EL (cell line): ENCODE measurements around the gene OAS3.
A peak's percentile ranks its signal among the peaks of the same experiment; 100 is the strongest.

ENCODE experiments used
- DNase-seq: peaks from one replicate; pipeline ENCODE4 v3.0.0-alpha.2; 2016

OAS3 gene

GRCh38 chr12:112961536-112961935 is 23.3 kb downstream of the OAS3 start:
- no peak for DNase-seq

- no peak for DNase-seq
Measured at GRCh38 chr12:112962561-112962960, 24.3 kb downstream of the OAS3 start.

DNA sequence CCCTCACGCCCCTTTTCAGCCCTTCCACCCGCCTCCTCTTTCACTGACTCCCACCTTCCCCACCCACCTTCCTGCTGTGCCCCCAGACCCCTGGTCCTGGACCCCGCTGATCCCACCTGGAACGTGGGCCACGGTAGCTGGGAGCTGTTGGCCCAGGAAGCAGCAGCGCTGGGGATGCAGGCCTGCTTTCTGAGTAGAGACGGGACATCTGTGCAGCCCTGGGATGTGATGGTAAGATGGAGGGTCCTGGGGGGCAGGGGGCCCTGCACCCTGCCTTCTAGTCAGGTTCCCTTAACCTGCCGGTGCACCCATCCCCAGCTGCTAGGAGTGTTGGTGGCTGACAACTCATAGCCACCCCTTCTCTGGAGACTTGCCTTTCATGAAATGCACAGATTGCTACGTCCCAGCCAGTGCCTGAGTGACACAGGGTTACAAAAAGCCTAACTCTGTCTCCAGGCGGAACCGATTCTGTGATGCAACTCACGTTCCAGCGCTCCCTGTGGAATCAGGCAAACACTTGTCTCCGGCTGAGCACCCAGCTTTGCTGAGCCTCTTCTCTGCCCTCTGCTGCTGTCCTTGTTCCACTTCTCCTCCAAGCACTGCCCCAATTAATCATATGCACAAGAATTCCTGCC is 25.1 kb downstream of the OAS3 start:
- DNase-seq: no peak

GRCh38 chr12:112964067-112964670 is 25.9 kb downstream of the OAS3 start:
- no peak for DNase-seq

GRCh38 chr12:112964915-112965314 is 26.6 kb downstream of the OAS3 start:
- no peak for DNase-seq

GRCh38 chr12:112965643-112966042 is 27.4 kb downstream of the OAS3 start:
- no peak for DNase-seq

- DNase-seq: no peak
Measured at GRCh38 chr12:112967306-112967705, 29.0 kb downstream of the OAS3 start.

GRCh38 chr12:112967858-112968257 is 29.6 kb downstream of the OAS3 start:
- DNase-seq: no peak

DNA sequence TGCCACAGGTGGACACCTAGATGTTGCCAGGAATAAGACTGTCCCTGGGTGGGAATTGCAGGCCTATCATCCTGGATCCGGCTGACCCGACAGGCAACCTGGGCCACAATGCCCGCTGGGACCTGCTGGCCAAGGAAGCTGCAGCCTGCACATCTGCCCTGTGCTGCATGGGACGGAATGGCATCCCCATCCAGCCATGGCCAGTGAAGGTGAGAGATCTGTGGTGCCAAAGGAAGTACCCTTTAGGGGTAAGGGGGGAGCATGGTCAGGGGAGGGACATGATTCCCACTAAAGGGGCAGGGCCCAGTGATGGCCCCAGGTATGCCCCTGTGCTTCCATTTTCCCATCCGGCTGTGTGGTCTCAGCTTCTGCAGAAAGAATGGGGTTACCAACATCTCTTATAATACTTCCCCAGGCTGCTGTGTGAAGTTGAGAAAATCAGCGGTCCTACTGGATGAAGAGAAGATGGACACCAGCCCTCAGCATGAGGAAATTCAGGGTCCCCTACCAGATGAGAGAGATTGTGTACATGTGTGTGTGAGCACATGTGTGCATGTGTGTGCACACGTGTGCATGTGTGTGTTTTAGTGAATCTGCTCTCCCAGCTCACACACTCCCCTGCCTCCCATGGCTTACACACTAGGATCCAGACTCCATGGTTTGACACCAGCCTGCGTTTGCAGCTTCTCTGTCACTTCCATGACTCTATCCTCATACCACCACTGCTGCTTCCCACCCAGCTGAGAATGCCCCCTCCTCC is 31.5 kb downstream of the OAS3 start:
- DNase-seq: no peak

DNA sequence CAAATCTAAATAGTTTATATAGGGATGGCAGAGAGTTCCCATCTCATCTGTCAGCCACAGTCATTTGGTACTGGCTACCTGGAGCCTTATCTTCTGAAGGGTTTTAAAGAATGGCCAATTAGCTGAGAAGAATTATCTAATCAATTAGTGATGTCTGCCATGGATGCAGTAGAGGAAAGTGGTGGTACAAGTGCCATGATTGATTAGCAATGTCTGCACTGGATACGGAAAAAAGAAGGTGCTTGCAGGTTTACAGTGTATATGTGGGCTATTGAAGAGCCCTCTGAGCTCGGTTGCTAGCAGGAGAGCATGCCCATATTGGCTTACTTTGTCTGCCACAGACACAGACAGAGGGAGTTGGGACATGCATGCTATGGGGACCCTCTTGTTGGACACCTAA is 32.1 kb downstream of the OAS3 start:
- no peak for DNase-seq

DNA sequence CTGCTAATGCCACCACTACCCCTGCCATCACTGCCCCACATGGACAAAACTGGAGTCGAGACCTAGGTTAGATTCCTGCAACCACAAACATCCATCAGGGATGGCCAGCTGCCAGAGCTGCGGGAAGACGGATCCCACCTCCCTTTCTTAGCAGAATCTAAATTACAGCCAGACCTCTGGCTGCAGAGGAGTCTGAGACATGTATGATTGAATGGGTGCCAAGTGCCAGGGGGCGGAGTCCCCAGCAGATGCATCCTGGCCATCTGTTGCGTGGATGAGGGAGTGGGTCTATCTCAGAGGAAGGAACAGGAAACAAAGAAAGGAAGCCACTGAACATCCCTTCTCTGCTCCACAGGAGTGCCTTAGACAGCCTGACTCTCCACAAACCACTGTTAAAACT is 33.0 kb downstream of the OAS3 start:
- DNase-seq: peak; percentile 43

DNA sequence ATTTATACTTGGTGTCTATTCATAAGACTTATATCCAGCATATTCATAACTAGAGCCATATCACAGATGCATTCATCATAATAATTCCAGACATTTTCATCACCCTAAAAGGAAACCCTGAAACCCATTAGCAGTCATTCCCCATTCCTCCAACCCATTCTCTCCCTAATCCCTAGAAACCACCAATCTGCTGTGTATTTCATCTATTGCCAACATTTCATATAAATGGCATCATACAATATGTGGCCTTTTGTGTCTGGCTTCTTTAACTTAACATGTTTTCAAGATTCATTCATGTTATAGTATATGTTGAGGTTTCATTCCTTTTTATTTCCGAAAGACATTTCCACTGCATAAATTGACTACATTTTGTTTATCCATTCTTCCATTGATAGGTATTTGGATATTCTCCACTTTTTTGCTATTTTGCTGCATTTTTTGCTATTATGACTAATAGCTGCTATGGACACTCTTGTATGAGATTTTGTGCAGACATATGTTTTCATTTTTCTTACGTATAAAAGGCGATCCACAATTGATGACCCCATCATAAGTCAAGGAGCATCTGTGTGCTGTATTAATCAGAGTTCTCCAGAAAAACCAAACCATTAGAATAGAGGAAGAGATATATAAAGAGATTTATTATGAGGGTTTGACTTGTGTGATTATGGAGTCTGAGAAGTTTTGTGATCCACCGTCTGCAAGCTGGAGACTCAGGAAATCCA is 34.9 kb downstream of the OAS3 start:
- DNase-seq: no peak

GRCh38 chr12:112973818-112974231 is 35.6 kb downstream of the OAS3 start:
- no peak for DNase-seq

- no peak for DNase-seq
Measured at GRCh38 chr12:112974904-112975303, 36.6 kb downstream of the OAS3 start.

- no peak for DNase-seq
Measured at GRCh38 chr12:112977139-112977538, 38.9 kb downstream of the OAS3 start.

DNA sequence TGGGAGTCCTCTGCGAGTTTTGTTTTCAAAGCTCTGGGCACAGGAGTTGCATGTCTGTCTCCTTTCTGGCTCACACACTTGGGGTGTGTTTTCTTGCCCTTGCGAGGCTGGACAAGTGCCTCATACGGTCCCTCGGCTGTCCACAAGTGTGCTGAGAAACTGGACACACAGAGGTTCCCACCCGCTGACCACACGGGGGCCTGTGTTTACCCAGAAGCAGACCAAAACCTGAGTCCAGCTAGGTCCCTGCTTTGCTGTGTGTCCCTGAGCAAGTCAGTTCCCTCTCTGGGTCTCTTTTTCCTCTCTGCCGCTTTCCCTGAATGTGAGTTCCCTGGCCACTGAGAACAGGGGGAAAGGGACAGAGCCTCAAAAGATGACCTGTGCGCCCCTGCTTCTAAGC is 39.4 kb downstream of the OAS3 start:
- peak; percentile 42 for DNase-seq

DNA sequence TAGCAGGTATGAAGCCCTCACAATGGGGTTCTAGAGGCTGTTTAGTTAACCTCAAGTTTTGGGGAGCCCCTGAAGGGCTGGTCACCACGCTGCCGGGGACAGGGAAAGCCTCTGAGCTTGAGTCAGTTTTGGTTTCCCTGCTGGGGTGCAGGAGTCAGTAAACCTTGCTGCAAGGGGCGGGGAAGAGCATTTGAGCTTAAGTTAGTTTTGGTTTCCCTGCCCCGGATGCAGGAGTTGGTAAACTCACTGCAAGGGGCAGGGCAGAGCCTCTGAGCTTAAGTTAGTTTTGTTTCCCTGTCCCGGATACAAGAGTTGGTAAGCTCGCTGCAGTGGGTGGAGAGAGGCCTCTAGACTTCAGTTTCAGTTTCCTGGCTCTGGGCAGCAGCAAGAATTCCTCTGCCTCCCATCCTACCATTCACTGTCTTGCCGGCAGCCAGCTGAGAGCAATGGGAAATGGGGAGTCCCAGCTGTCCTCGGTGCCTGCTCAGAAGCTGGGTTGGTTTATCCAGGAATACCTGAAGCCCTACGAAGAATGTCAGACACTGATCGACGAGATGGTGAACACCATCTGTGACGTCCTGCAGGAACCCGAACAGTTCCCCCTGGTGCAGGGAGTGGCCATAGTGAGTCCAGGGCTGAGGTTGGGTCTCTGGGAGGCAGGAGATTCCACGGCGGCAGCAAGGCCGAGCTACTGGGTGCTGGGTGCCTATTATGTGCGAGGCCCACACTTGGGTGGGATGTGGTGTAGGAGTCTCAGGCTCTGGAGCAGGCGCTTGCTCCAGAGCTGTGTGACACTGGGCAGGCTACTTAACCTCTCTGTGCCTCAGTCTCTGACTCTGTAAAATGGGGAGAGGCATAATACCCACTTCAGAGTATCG is 40.1 kb downstream of the OAS3 start, which contains the start of gene OAS2:
Gene OAS2 (plus strand): TSS at position 357 of the 878 bp plus-strand sequence. CDS start 90 bp downstream, at position 447.
- DNase-seq: peak; percentile 96

GRCh38 chr12:112979041-112979680 is 40.9 kb downstream of the OAS3 start:
- DNase-seq: peak; percentile 56

DNA sequence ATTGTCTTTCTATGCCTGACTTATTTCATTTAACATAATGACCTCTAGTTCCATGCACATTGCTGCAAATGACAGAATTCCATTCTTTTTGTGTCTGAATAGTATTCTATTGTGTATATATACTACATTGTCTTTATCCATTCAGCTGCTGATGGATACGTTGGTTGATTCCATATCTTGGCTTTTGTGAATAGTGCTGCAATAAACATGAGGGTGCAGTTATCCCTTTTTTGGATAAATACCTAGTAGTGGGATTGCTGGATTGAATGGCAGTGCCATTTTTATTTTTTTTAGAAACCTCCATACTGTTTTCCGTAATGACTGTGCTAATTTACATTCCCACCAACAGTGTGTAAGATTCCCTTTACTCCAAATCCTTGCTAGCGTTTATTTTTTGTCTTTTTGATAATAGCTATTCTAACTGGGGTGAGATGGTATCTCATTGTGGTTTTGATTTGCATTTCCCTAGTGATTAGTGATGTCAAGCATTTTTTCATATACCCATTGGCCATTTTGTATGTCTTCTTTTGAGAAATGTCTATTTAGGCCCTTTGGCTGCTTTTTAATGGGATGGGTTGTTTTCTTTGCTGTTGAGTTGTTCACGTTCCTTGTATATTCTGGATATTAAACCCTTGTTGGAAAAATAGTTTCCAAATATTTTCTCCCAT is 42.4 kb downstream of the OAS3 start:
- peak; percentile 40 for DNase-seq

GRCh38 chr12:112985642-112986290 is 47.5 kb downstream of the OAS3 start:
- peak; percentile 35 for DNase-seq
